B cell (primary cell): ENCODE measurements around the gene CELA1. TPM values are rescaled to one million over a fixed set of nuclear protein-coding genes. Genes with fewer than 3 reads are reported as not detected.
A peak's percentile ranks its signal among the peaks of the same experiment; 100 is the strongest.

Experiments
- ATAC-seq: fragments of 200-7000 bp; cut with Tn5 transposase; one replicate; pipeline ENCODE4 v1.10.0; 2021; ENCODE audit warnings: low read depth, mild to moderate bottlenecking, moderate number of reproducible peaks, moderate library complexity
- CTCF ChIA-PET: fragments of 350-600 bp; sonication (Branson Sonifier 250); formaldehyde crosslinking; loops from one replicate; lab custom pipeline; 2021; ENCODE audit warnings: antibody characterized with exemption, inconsistent platforms; lab: Charles Lee
- POLR2A ChIA-PET: fragments of 350-600 bp; sonication (Branson Sonifier 250); formaldehyde crosslinking; loops from one replicate; lab custom pipeline; 2021; ENCODE audit warnings: antibody characterized with exemption; lab: Charles Lee
- DNase-seq: peaks from one replicate; pipeline ENCODE4 v3.0.0; 2013
- H2AFZ ChIP-seq: 2 replicates; pipeline ENCODE4 v1.6.1; 2012; ENCODE audit warnings: mild to moderate bottlenecking, low read depth, low read length; ENCODE audit not compliant: insufficient read depth, poor library complexity, severe bottlenecking
- H3K27ac ChIP-seq, 2 donors: 1 replicate in 1 of 2; 2 replicates in 1 of 2; pipeline ENCODE4 v1.5.1; 2012 to 2013; ENCODE audit warnings: low read length in 2 of 2, mild to moderate bottlenecking in 2 of 2, moderate library complexity in 1 of 2
- H3K27me3 ChIP-seq, 4 experiments: fragments of 200-600 bp in 1 of 4; sonication (generic) in 1 of 4; replicated peaks in 1 of 4; 1 replicate in 2 of 4; 2 replicates in 2 of 4; pipeline versions ENCODE4 v1.6.1 to v1.7.0; 2013 to 2016; ENCODE audit warnings: low read length in 3 of 4, mild to moderate bottlenecking in 2 of 4, mixed read lengths in 1 of 4, moderate library complexity in 1 of 4; ENCODE audit not compliant: insufficient read depth in 4 of 4, control insufficient read depth in 3 of 4; ENCODE audit errors: control extremely low read depth in 1 of 4
- H3K36me3 ChIP-seq, 2 experiments: replicated peaks in 1 of 2; 1 replicate in 1 of 2; 2 replicates in 1 of 2; pipeline versions ENCODE4 v1.6.1 to v1.7.1; 2013; ENCODE audit warnings: low read length in 1 of 2; ENCODE audit not compliant: insufficient read depth in 2 of 2, control insufficient read depth in 1 of 2; ENCODE audit errors: control extremely low read depth in 1 of 2, extremely low read depth in 1 of 2
- H3K4me1 ChIP-seq, 2 donors: fragments of 200-600 bp in 1 of 2; sonication (generic) in 1 of 2; 1 replicate in 1 of 2; 2 replicates in 1 of 2; pipeline versions ENCODE4 v1.5.1 to v1.6.1; 2013 to 2017; ENCODE audit warnings: low read length in 2 of 2; ENCODE audit not compliant: control insufficient read depth in 2 of 2, insufficient read depth in 2 of 2
- H3K4me2 ChIP-seq: replicated peaks from 2 replicates; pipeline ENCODE3; 2012; ENCODE audit warnings: mild to moderate bottlenecking, low read depth, low read length; ENCODE audit not compliant: poor library complexity, severe bottlenecking
- H3K4me3 ChIP-seq, 5 experiments: fragments of 200-600 bp in 1 of 5; sonication (generic) in 1 of 5; 1 replicate in 3 of 5; 2 replicates in 2 of 5; pipeline versions ENCODE4 v1.5.1 to v1.7.0; 2011 to 2016; ENCODE audit warnings: low read length in 4 of 5, mild to moderate bottlenecking in 4 of 5, low read depth in 2 of 5, control low read depth in 1 of 5, moderate library complexity in 1 of 5; ENCODE audit not compliant: insufficient read depth in 1 of 5; ENCODE audit errors: control extremely low read depth in 1 of 5, extremely low read depth in 1 of 5
- H3K79me2 ChIP-seq: fragments of 200-600 bp; sonication (generic); one replicate; pipeline ENCODE4 v1.6.0; 2016; ENCODE audit warnings: low read length; ENCODE audit not compliant: control insufficient read depth, insufficient read depth
- H3K9ac ChIP-seq: fragments of 200-600 bp; sonication (generic); 2 replicates; pipeline ENCODE4 v1.6.1; 2017; ENCODE audit warnings: mild to moderate bottlenecking, low read length, moderate library complexity
- H3K9me3 ChIP-seq, 3 donors: one replicate each; pipeline versions ENCODE4 v1.6.1 to v1.7.1; 2013; ENCODE audit warnings: low read length in 2 of 3; ENCODE audit not compliant: control insufficient read depth in 2 of 3, insufficient read depth in 1 of 3; ENCODE audit errors: control extremely low read depth in 1 of 3
- H4K20me1 ChIP-seq: 2 replicates; pipeline ENCODE4 v1.6.0; 2012; ENCODE audit warnings: mild to moderate bottlenecking, low read length; ENCODE audit not compliant: insufficient read depth, control insufficient read depth, poor library complexity, severe bottlenecking
- H3K27ac Mint-ChIP-seq: one replicate; pipeline ENCODE4 v1.8.0; 2021; ENCODE audit warnings: mixed read lengths
- H3K27me3 Mint-ChIP-seq: one replicate; pipeline ENCODE4 v1.8.0; 2021; ENCODE audit warnings: mixed read lengths
- H3K4me1 Mint-ChIP-seq: one replicate; pipeline ENCODE4 v1.8.0; 2021; ENCODE audit warnings: mixed read lengths
- H3K4me3 Mint-ChIP-seq: one replicate; pipeline ENCODE4 v1.8.0; 2021; ENCODE audit warnings: mixed read lengths
- H3K9me3 Mint-ChIP-seq: one replicate; pipeline ENCODE4 v1.8.0; 2022; ENCODE audit warnings: mixed read lengths; ENCODE audit not compliant: insufficient read depth
- EZH2 ChIP-seq: IDR thresholded peaks from 2 replicates; pipeline ENCODE4 v1.6.1; 2012; ENCODE audit warnings: borderline replicate concordance, low read depth, mild to moderate bottlenecking, moderate library complexity, low read length; ENCODE audit not compliant: insufficient read depth, poor library complexity, severe bottlenecking
- WGBS: methylation state at CpG from one replicate; pipeline ENCODE4 v1.1.5; 2013; ENCODE audit warnings: missing lambda C conversion rate; ENCODE audit not compliant: insufficient coverage; 5-methylcytosine and 5-hydroxymethylcytosine counted together
- intact Hi-C: fragments of 100-400 bp; cut with micrococcal nuclease; formaldehyde crosslinking; loops from one replicate; pipeline ENCODE4 v1.10.0; 2022
- polyA plus RNA-seq: library from polyadenylated mRNA; depleted of rRNA; stranded (reverse); fragments of >200 nt; gene quantifications from 2 replicates; pipeline ENCODE4 v1.2.3, GENCODE V29; 2012
- total RNA-seq, 2 donors: library from RNA; stranded (reverse); fragments of 120-200 nt in 1 of 2; gene quantifications; 1 replicate in 1 of 2; 2 replicates in 1 of 2; pipeline versions ENCODE4 v1.2.3 to v1.2.4, GENCODE V29; 2013 to 2022
- TF ChIP-seq, protein P1 (sequence below): fragments of 200-600 bp; IDR thresholded peaks from one replicate; pipeline ENCODE4 v1.8.0; 2022; ENCODE audit warnings: antibody characterized with exemption, mild to moderate bottlenecking

The CELA1 gene
- total and polyA plus RNA-seq, 2 donors (not counting 1 experiment from before 2014, with no cell fraction given) = not detected

DNA sequence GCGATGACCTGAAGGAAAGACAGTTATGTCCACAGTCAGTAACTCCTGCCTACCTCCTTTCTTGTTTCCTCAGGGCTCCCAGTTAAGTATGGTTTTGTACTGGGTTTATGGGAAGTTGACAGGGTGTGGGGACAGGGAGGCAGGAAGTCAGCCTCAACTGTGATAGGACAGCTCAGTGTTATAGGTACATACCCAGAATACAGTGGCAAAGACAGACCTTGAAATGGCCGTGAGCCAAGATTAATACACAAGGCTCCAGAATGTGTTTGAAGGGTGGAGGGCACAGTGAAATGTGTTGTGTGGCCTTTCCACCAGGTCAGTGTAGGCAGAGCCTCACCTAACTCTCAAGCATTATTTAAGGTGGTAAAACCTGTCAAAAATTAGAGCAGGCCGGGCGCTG lies 17.9 kb downstream of the CELA1 start:
- no peak overlapping the region for H3K4me3 ChIP-seq
- Mint-ChIP-seq H3K4me1 (peaks cover 63% of the 10 kb centered on the region), H3K27ac (peak overlapping the region; percentile 20)

More for the DNA sequence above, 17.9 kb downstream of the CELA1 start:
- ChIA-PET POLR2A (no interaction called here), CTCF (interaction anchor here (11.9 kb wide), 1 partner anchor 11 kb away, joined by 148 read pairs; no protein-coding TSS in a partner anchor)
- H2AFZ ChIP-seq = no peak overlapping the region
- no peaks in the 10 kb centered on the region for H3K27me3 ChIP-seq
- no peaks in the 10 kb centered on the region for H3K27me3 Mint-ChIP-seq
- WGBS = 100% methylated on average over 3 of the region's 4 CpGs
- no peak overlapping the region for H3K27ac ChIP-seq
- no peaks in the 10 kb centered on the region for H4K20me1 ChIP-seq
- H3K79me2 ChIP-seq = peaks cover 3% of the 10 kb centered on the region
- peaks cover 0 to 9% (median 0%) of the 10 kb centered on the region in 3 donors for H3K9me3 ChIP-seq
- H3K9me3 Mint-ChIP-seq = no peaks in the 10 kb centered on the region
- ATAC-seq = no peak
- H3K4me3 Mint-ChIP-seq = no peak overlapping the region
- no peak for TF ChIP-seq EZH2
- TF ChIP-seq, protein P1, sequence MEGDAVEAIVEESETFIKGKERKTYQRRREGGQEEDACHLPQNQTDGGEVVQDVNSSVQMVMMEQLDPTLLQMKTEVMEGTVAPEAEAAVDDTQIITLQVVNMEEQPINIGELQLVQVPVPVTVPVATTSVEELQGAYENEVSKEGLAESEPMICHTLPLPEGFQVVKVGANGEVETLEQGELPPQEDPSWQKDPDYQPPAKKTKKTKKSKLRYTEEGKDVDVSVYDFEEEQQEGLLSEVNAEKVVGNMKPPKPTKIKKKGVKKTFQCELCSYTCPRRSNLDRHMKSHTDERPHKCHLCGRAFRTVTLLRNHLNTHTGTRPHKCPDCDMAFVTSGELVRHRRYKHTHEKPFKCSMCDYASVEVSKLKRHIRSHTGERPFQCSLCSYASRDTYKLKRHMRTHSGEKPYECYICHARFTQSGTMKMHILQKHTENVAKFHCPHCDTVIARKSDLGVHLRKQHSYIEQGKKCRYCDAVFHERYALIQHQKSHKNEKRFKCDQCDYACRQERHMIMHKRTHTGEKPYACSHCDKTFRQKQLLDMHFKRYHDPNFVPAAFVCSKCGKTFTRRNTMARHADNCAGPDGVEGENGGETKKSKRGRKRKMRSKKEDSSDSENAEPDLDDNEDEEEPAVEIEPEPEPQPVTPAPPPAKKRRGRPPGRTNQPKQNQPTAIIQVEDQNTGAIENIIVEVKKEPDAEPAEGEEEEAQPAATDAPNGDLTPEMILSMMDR = no peak
- H3K4me1 ChIP-seq = peaks cover 59 to 65% of the 10 kb centered on the region in 2 donors
- H3K4me2 ChIP-seq = no peak overlapping the region
- no peaks in the 10 kb centered on the region for H3K36me3 ChIP-seq
- intact Hi-C loops = loop anchor here (10.0 kb wide), 1 partner anchor 564 kb away; the partner anchor contains the start of gene ATF1
- no peak overlapping the region for H3K9ac ChIP-seq
- DNase-seq = no peak
